ENCODE data around the gene NKPD1. TPM values are rescaled to one million over a fixed set of nuclear protein-coding genes. Genes with fewer than 3 reads are reported as not detected.

Gene NKPD1
- total and polyA plus RNA-seq, 2 donors (not counting 3 experiments of a cell fraction or from before 2014, with no cell fraction given): 0.04 TPM; not detected in 1

GRCh38 chr19:45158503-45159209 is 2.1 kb downstream of the NKPD1 start:
- intact Hi-C loops (cut with micrococcal nuclease): no loop called here
- FAIRE-seq (no peak), DNase-seq (ENCODE audit: low read depth, low spot score) (no peak)
- CTCF ChIA-PET: no interaction called here
- Histone ChIP-seq H3K9ac (replicated peaks; ENCODE audit: extremely low read depth, insufficient read depth, low read length) (no peak overlapping the region), H3K9me3 (replicated peaks; ENCODE audit: control insufficient read depth, insufficient read depth, low read length) (no peaks in the 10 kb centered on the region), H3K4me1 (ENCODE audit: control insufficient read depth, extremely low read depth, insufficient read depth, low read length) (peaks cover 11% of the 10 kb centered on the region), H2AFZ (ENCODE audit: low read depth, low read length) (no peak overlapping the region), H3K27me3 (ENCODE audit: control insufficient read depth in 2 of 2, insufficient read depth in 2 of 2, low read length in 2 of 2) (no peaks in the 10 kb centered on the region), H3K79me2 (ENCODE audit: control insufficient read depth, insufficient read depth, low read length) (no peaks in the 10 kb centered on the region), H3K27ac (ENCODE audit: insufficient read depth, low read depth, low read length) (no peak overlapping the region), H3K4me3 (replicated peaks in 1 of 3; ENCODE audit: insufficient read depth in 1 of 3, low read depth in 1 of 3, low read length in 3 of 3) (no peak overlapping the region), H3K9me1 (replicated peaks; ENCODE audit: control insufficient read depth, extremely low read depth, insufficient read depth, low read length) (no peaks in the 10 kb centered on the region), H3K4me2 (ENCODE audit: insufficient read depth, low read length) (no peak overlapping the region), H4K20me1 (replicated peaks; ENCODE audit: control insufficient read depth, extremely low read depth, insufficient read depth, low read length) (no peaks in the 10 kb centered on the region), H3K36me3 (ENCODE audit: control insufficient read depth in 2 of 2, extremely low read depth in 1 of 2, insufficient read depth in 2 of 2, low read length in 2 of 2) (no peaks in the 10 kb centered on the region)
- no peak for TF ChIP-seq POLR2AphosphoS5 (IDR thresholded peaks at IDR 0.05; ENCODE audit: insufficient read depth, low read depth, low read length)
- TF ChIP-seq MAX (IDR thresholded peaks at IDR 0.05; ENCODE audit: insufficient read depth, insufficient read length): no peak
- TF ChIP-seq FOS (IDR thresholded peaks at IDR 0.05; ENCODE audit: borderline replicate concordance, insufficient read depth, low read length): no peak
- TF ChIP-seq CTCF (IDR thresholded peaks at IDR 0.05; ENCODE audit: extremely low read depth in 1 of 2, insufficient read depth in 1 of 2, low read depth in 1 of 2, low read length in 2 of 2): no peak
- no peak for TF ChIP-seq EZH2 (IDR thresholded peaks at IDR 0.05; ENCODE audit: borderline replicate concordance, low read depth, low read length, severe bottlenecking)
- TF ChIP-seq GATA2 (IDR thresholded peaks at IDR 0.05; ENCODE audit: insufficient read depth, insufficient read length, low read depth, low read length): no peak
- no TSS peak for BruUV-seq (replicated peaks)
- POLR2A ChIA-PET: no interaction called here
- dilution Hi-C loops (cut with MboI; ENCODE audit: extremely low pct_ligation_motif_present, low sequenced_read_pairs): no loop called here

All from endothelial cell of umbilical vein (primary cell).